ENCODE measurements around the gene PCDHA10.
"Not testable (repeated sequence)": the region's sequence is repeated elsewhere in the genome, so short reads cannot be mapped to it uniquely, and the experiment has no call there.

The PCDHA10 gene

GRCh38 chr5:140842798-140843733, 12.6 kb upstream of the PCDHA10 start:
- no peak for DNase-seq

DNA sequence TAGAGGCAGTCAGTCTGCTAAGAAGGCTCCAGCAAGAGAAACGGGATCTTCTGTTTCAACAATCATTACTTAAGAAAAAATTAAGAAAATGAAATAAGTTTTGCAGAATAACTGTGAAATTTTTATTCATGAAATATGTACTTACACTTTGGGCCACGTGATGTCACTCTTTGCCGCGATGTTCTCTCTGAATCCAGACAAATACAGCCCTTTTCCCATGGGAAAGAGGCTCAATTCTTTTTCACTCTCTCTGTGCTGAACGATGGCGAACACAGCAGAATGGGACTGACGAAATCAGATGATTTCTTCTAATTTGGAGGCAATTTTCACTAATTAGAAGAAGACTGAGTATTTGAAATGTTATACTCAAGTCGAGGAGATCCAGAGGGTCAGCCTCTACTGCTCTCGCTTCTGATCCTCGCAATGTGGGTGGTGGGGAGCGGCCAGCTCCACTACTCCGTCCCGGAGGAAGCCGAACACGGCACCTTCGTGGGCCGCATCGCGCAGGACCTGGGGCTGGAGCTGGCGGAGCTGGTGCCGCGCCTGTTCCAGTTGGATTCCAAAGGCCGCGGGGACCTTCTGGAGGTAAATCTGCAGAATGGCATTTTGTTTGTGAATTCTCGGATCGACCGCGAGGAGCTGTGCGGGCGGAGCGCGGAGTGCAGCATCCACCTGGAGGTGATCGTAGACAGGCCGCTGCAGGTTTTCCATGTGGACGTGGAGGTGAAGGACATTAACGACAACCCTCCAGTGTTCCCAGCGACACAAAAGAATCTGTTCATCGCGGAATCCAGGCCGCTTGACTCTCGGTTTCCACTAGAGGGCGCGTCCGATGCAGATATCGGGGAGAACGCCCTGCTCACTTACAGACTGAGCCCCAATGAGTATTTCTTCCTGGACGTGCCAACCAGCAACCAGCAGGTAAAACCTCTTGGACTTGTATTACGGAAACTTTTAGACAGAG, 7.3 kb upstream of the PCDHA10 start, which contains the start of gene PCDHA9:
Gene PCDHA9, plus strand, starts transcription at position 244 of the 964 bp plus-strand sequence. Its CDS starts 114 bp downstream, at position 358.
- not testable (repeated sequence) for DNase-seq

GRCh38 chr5:140849831-140850634, 5.7 kb upstream of the PCDHA10 start:
- DNase-seq: not testable (repeated sequence)

GRCh38 chr5:140857177-140857986, 1.7 kb downstream of the PCDHA10 start:
- no peak for DNase-seq

DNA sequence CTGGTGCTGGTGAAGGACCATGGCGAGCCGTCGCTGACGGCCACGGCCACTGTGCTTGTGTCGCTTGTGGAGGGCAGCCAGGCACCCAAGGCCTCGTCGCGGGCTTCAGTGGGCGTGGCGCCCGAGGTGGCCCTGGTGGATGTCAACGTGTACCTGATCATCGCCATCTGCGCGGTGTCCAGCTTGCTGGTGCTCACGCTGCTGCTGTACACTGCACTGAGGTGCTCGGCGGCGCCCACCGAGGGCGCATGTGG, 2.2 kb downstream of the PCDHA10 start:
- DNase-seq: no peak

- no peak for DNase-seq
Observed at GRCh38 chr5:140862441-140863295, 7.0 kb downstream of the PCDHA10 start.

- no peak for DNase-seq
Observed at GRCh38 chr5:140868721-140869554, 13.2 kb downstream of the PCDHA10 start, which contains the start of gene PCDHA11. Gene PCDHA11, plus strand, starts transcription at chr5:140868957. Its CDS starts 147 bp downstream, at chr5:140869104.

GRCh38 chr5:140869555-140869886, 13.8 kb downstream of the PCDHA10 start:
- no peak for DNase-seq

DNA sequence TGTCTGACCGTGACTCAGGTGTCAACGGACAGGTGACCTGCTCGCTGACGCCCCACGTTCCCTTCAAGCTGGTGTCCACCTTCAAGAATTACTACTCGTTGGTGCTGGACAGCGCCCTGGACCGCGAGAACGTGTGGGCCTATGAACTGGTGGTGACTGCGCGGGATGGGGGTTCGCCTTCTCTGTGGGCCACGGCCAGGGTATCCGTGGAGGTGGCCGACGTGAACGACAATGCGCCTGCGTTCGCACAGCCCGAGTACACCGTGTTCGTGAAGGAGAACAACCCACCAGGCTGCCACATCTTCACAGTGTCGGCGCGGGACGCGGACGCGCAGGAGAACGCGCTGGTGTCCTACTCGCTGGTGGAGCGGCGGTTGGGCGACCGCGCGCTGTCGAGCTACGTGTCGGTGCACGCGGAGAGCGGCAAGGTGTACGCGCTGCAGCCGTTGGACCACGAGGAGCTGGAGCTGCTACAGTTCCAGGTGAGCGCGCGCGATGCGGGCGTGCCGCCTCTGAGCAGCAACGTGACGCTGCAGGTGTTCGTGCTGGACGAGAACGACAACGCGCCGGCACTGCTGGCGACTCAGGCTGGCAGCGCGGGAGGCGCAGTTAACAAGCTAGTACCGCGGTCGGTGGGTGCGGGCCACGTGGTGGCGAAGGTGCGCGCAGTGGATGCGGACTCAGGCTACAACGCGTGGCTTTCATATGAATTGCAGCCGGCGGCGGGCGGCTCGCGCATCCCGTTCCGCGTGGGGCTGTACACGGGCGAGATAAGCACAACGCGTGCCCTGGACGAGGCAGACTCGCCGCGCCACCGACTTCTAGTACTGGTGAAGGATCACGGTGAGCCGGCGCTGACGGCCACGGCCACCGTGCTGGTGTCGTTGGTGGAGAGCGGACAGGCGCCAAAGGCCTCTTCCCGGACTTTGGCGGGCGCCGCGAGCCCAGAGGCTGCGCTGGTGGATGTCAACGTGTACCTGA, 14.8 kb downstream of the PCDHA10 start:
- DNase-seq: no peak

DNA sequence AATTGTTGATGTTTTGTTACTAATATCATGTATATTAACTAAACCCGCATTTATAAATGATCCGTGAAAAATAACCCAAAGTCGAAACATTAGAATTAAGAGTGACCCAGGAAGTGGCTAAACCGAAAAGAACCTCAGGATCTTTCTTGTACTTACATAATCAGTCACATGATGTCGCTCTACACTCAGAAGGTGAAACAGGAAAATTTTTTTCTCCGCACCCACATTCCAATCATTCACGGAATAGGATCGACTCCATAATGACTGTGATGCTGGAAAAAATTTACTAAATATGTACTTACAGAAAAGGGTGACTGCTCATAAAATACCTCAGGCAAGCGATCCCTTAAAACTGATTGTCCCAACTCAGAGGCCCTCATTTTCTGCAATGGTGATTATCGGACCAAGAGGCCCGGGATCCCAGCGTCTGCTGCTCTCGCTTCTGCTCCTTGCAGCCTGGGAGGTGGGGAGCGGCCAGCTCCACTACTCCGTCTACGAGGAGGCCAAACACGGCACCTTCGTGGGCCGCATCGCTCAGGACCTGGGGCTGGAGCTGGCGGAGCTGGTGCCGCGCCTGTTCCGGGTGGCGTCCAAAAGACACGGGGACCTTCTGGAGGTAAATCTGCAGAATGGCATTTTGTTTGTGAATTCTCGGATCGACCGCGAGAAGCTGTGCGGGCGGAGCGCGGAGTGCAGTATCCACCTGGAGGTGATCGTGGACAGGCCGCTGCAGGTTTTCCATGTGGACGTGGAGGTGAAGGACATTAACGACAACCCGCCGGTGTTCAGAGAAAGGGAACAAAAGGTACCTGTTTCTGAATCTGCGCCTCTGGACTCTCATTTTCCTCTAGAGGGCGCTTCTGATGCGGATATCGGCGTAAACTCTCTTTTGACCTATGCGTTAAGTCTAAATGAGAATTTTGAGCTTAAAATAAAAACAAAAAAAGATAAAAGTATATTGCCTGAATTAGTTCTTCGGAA, 19.7 kb downstream of the PCDHA10 start, which contains the start of gene PCDHA12:
Gene PCDHA12, plus strand, starts transcription at position 224 of the 981 bp plus-strand sequence. Its CDS starts 165 bp downstream, at position 389.
- no peak for DNase-seq

DNA sequence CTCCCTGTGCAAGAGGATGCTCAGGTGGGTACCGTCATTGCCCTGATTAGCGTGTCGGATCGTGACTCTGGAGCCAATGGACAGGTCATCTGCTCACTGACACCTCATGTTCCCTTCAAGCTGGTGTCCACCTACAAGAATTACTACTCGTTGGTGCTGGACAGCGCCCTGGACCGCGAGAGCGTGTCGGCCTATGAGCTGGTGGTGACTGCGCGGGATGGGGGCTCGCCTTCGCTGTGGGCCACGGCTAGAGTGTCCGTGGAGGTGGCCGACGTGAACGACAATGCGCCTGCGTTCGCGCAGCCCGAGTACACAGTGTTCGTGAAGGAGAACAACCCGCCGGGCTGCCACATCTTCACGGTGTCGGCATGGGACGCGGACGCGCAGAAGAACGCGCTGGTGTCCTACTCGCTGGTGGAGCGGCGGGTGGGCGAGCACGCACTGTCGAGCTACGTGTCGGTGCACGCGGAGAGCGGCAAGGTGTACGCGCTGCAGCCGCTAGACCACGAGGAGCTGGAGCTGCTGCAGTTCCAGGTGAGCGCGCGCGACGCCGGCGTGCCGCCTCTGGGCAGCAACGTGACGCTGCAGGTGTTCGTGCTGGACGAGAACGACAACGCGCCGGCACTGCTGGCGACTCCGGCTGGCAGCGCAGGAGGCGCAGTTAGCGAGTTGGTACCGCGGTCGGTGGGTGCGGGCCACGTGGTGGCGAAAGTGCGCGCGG, 21.0 kb downstream of the PCDHA10 start:
- not testable (repeated sequence) for DNase-seq

- DNase-seq: no peak
Observed at GRCh38 chr5:140877262-140877581, 21.5 kb downstream of the PCDHA10 start.

DNA sequence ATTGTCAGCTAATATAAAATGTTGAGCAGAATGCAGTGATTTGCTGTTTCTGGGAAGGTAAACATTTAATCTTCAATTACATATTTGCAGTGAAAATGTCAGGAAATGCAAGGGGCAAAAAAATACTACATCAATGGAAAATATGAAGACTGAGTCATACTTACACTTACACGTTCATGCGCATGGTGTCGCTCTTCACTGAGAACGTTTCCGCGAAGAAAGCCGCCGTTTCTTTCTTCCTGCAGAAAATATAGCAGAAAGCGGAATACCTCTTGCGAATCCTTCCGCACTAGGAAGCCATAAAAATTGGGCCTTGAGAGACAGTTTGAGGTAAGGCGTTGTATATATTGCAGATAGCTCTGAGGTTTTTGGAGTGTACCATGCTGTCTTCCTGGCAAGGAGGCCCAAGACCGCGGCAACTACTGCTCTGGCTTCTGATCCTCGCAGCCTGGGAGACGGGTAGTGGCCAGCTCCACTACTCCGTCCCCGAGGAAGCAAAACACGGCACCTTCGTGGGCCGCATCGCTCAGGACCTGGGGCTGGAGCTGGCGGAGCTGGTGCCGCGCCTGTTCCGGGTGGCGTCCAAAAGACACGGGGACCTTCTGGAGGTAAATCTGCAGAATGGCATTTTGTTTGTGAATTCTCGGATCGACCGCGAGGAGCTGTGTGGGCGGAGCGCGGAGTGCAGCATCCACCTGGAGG, 26.3 kb downstream of the PCDHA10 start, which contains the start of gene PCDHA13:
Gene PCDHA13, plus strand, starts transcription at position 236 of the 702 bp plus-strand sequence. Its CDS starts 145 bp downstream, at position 381.
- no peak for DNase-seq

GRCh38 chr5:140882591-140882899, 26.8 kb downstream of the PCDHA10 start:
- no peak for DNase-seq

GRCh38 chr5:140883373-140883772, 27.7 kb downstream of the PCDHA10 start:
- no peak for DNase-seq
